Measurements from ENCODE around the gene IL1RAPL2. TPM values are rescaled to one million over a fixed set of nuclear protein-coding genes. Genes with fewer than 3 reads are reported as not detected.

Gene IL1RAPL2
- total and polyA plus RNA-seq, 7 donors, result not detected

DNA sequence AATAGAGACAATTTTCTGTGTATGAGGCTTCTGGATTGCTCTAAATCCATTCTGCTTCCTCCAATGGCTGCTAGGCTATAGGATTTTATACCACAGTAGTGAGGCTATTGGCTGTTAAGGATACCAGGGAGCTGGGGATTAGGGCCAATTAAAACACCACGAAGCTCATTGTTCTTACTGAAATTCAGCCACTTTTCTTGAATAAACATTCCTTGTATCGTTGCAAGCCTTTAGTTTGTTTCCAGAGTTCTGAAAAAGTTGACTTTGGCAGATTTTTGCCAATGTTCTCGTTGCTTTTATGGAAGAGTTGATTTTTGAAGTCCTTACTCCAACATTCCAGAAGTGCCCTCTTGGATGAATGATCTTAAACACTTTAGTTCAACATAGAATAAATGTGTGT, 892.8 kb downstream of the IL1RAPL2 start:
- TF ChIP-seq, protein P1, sequence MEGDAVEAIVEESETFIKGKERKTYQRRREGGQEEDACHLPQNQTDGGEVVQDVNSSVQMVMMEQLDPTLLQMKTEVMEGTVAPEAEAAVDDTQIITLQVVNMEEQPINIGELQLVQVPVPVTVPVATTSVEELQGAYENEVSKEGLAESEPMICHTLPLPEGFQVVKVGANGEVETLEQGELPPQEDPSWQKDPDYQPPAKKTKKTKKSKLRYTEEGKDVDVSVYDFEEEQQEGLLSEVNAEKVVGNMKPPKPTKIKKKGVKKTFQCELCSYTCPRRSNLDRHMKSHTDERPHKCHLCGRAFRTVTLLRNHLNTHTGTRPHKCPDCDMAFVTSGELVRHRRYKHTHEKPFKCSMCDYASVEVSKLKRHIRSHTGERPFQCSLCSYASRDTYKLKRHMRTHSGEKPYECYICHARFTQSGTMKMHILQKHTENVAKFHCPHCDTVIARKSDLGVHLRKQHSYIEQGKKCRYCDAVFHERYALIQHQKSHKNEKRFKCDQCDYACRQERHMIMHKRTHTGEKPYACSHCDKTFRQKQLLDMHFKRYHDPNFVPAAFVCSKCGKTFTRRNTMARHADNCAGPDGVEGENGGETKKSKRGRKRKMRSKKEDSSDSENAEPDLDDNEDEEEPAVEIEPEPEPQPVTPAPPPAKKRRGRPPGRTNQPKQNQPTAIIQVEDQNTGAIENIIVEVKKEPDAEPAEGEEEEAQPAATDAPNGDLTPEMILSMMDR (IDR thresholded peaks at IDR 0.05), result no peak
- ATAC-seq, result no peak
- 30 to 45% (median 41%) methylated on average over 3 of the region's 3 CpGs for WGBS, 3 donors
- Histone ChIP-seq H3K9me3 (peaks cover 3% of the 10 kb centered on the region), H3K4me1 (no peaks in the 10 kb centered on the region), H3K27me3 (ENCODE audit: insufficient read depth in 3 of 3, low read length in 2 of 3) (peaks cover 0 to 2% (median 0%) of the 10 kb centered on the region in 3 donors), H3K36me3 (ENCODE audit: insufficient read depth in 1 of 2, low read depth in 1 of 2) (no peaks in the 10 kb centered on the region), H3K27ac (no peak overlapping the region), H3K4me3 (no peak overlapping the region)
- no peak for DNase-seq
- intact Hi-C loops (cut with DNase I), result no loop called here

- WGBS, 3 donors, result 3 to 9% (median 8%) methylated on average over 1 of the region's 1 CpG
- Histone ChIP-seq H3K4me1 (no peaks in the 10 kb centered on the region), H3K36me3 (ENCODE audit: insufficient read depth in 1 of 2, low read depth in 1 of 2) (no peaks in the 10 kb centered on the region), H3K9me3 (peaks cover under 1% of the 10 kb centered on the region), H3K27me3 (ENCODE audit: insufficient read depth in 3 of 3, low read length in 2 of 3) (peaks cover 0 to 14% (median 0%) of the 10 kb centered on the region in 3 donors), H3K27ac (no peak overlapping the region), H3K4me3 (no peak overlapping the region)
- ATAC-seq (no peak), DNase-seq (no peak)
- TF ChIP-seq, protein P1 (IDR thresholded peaks at IDR 0.05), result no peak
- intact Hi-C loops (cut with DNase I), result no loop called here
These were observed 894.4 kb downstream of the IL1RAPL2 start for GRCh38 chrX:105460376-105460775.

GRCh38 chrX:105461016-105461415, 895.0 kb downstream of the IL1RAPL2 start:
- intact Hi-C loops (cut with DNase I), result no loop called here
- no peak overlapping the region for H3K27ac ChIP-seq
- TF ChIP-seq, protein P1 (IDR thresholded peaks at IDR 0.05), result no peak
- no peaks in the 10 kb centered on the region for H3K9me3 ChIP-seq
- WGBS, 3 donors, result 66 to 72% (median 67%) methylated on average over 1 of the region's 1 CpG
- DNase-seq, result no peak
- H3K4me3 ChIP-seq, result no peak overlapping the region
- H3K36me3 ChIP-seq (ENCODE audit: insufficient read depth in 1 of 2, low read depth in 1 of 2), result no peaks in the 10 kb centered on the region
- peaks cover 0 to 14% (median 0%) of the 10 kb centered on the region in 3 donors for H3K27me3 ChIP-seq (ENCODE audit: insufficient read depth in 3 of 3, low read length in 2 of 3)
- H3K4me1 ChIP-seq, result no peaks in the 10 kb centered on the region
- peak in 2 of 4 donors; percentile 64 to 67 for ATAC-seq

GRCh38 chrX:105462186-105462585, 896.2 kb downstream of the IL1RAPL2 start:
- TF ChIP-seq, protein P1 (IDR thresholded peaks at IDR 0.05), result no peak

DNA sequence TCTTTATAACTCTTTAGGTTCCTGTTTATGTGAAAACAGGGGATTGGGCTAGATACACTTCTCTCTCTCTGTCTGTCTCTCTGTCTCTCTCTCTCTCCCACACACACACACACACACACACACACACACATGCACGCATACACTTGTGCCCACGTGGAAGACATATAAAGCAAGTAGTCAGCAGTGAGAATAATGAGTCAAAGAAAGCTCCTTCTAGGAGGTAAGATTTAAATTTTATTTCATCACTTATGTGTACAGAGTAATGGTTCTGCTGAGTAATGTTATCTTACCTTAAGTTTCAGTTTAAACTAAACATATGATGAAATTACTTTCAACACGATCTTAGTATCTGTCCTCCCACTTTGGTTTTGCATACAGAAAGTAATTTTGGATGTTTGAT, 897.5 kb downstream of the IL1RAPL2 start:
- H3K27me3 ChIP-seq (ENCODE audit: insufficient read depth in 3 of 3, low read length in 2 of 3), result peaks cover 0 to 14% (median 0%) of the 10 kb centered on the region in 3 donors
- no peak overlapping the region for H3K27ac ChIP-seq
- no peak for DNase-seq
- TF ChIP-seq, protein P1 (IDR thresholded peaks at IDR 0.05), result no peak
- H3K9me3 ChIP-seq, result no peaks in the 10 kb centered on the region
- 52 to 76% (median 63%) methylated on average over 1 to 3 of the region's 3 CpGs for WGBS, 3 donors
- no peak for ATAC-seq
- intact Hi-C loops (cut with DNase I), result no loop called here
- H3K4me3 ChIP-seq, result no peak overlapping the region
- no peaks in the 10 kb centered on the region for H3K36me3 ChIP-seq (ENCODE audit: insufficient read depth in 1 of 2, low read depth in 1 of 2)
- H3K4me1 ChIP-seq, result no peaks in the 10 kb centered on the region

More at GRCh38 chrX:105462186-105462585, 896.2 kb downstream of the IL1RAPL2 start:
- Histone ChIP-seq H3K36me3 (ENCODE audit: insufficient read depth in 1 of 2, low read depth in 1 of 2) (no peaks in the 10 kb centered on the region), H3K4me3 (no peak overlapping the region), H3K4me1 (no peaks in the 10 kb centered on the region), H3K9me3 (no peaks in the 10 kb centered on the region), H3K27ac (no peak overlapping the region), H3K27me3 (ENCODE audit: insufficient read depth in 3 of 3, low read length in 2 of 3) (peaks cover 0 to 14% (median 0%) of the 10 kb centered on the region in 3 donors)
- intact Hi-C loops (cut with DNase I), result no loop called here
- WGBS, 3 donors, result 69 to 73% (median 72%) methylated on average over 1 of the region's 1 CpG
- DNase-seq, result no peak
- no peak for ATAC-seq

All from psoas muscle (tissue), 8 donors.